Naive thymus-derived CD4-positive, alpha-beta T cell (primary cell): ENCODE results near the gene TXNRD2. TPM values are rescaled to one million over a fixed set of nuclear protein-coding genes. Genes with fewer than 3 reads are reported as not detected.

Source experiments
- ATAC-seq: fragments of 150-1000 bp; cut with Tn5 transposase; 2 replicates; pipeline ENCODE4 v1.10.0; 2021; ENCODE audit warnings: mild to moderate bottlenecking, moderate library complexity
- CTCF ChIA-PET: fragments of 350-600 bp; sonication (Branson Sonifier 250); formaldehyde crosslinking; loops from one replicate; lab custom pipeline; 2021; ENCODE audit warnings: antibody characterized with exemption; lab: Charles Lee
- POLR2A ChIA-PET: fragments of 350-600 bp; sonication (Branson Sonifier 250); formaldehyde crosslinking; loops from one replicate; lab custom pipeline; 2021; ENCODE audit warnings: antibody characterized with exemption, inconsistent platforms; lab: Charles Lee
- DNase-seq, 9 donors: peaks; one replicate each; pipeline versions ENCODE4 v3.0.0 to v3.0.0-alpha.2; 2020 to 2022; ENCODE audit warnings: mixed read lengths in 1 of 9
- H3K27ac ChIP-seq: one replicate; pipeline ENCODE4 v1.7.0; 2013; ENCODE audit warnings: mild to moderate bottlenecking, low read depth, low read length, moderate library complexity
- H3K27me3 ChIP-seq, 2 donors: one replicate each; pipeline ENCODE4 v1.7.0; 2013; ENCODE audit warnings: low read length in 2 of 2, mild to moderate bottlenecking in 2 of 2, moderate library complexity in 2 of 2; ENCODE audit not compliant: control insufficient read depth in 2 of 2, insufficient read depth in 2 of 2
- H3K36me3 ChIP-seq, 3 experiments: 1 replicate in 2 of 3; 2 replicates in 1 of 3; pipeline ENCODE4 v1.7.0; 2013; ENCODE audit warnings: low read length in 3 of 3, mild to moderate bottlenecking in 3 of 3, moderate library complexity in 1 of 3; ENCODE audit not compliant: insufficient read depth in 3 of 3, control insufficient read depth in 2 of 3
- H3K4me1 ChIP-seq, 2 donors: one replicate each; pipeline ENCODE4 v1.7.0; 2013; ENCODE audit warnings: low read length in 2 of 2, mild to moderate bottlenecking in 2 of 2, moderate library complexity in 1 of 2; ENCODE audit not compliant: control insufficient read depth in 2 of 2, insufficient read depth in 2 of 2
- H3K4me3 ChIP-seq: 2 replicates; pipeline ENCODE4 v1.7.0; 2013; ENCODE audit warnings: mild to moderate bottlenecking, low read length
- H3K9me3 ChIP-seq, 3 experiments: 1 replicate in 2 of 3; 2 replicates in 1 of 3; pipeline ENCODE4 v1.7.0; 2013; ENCODE audit warnings: low read length in 3 of 3; ENCODE audit not compliant: control insufficient read depth in 2 of 3
- H3K27ac Mint-ChIP-seq, 9 donors: one replicate each; pipeline ENCODE4 v1.8.0; 2020 to 2022; ENCODE audit warnings: mixed read lengths in 9 of 9, mild to moderate bottlenecking in 8 of 9, moderate library complexity in 5 of 9, inconsistent platforms in 2 of 9
- H3K27me3 Mint-ChIP-seq, 5 donors: one replicate each; pipeline ENCODE4 v1.8.0; 2021 to 2022; ENCODE audit warnings: mixed read lengths in 5 of 5, mild to moderate bottlenecking in 1 of 5
- H3K36me3 Mint-ChIP-seq, 5 donors: one replicate each; pipeline ENCODE4 v1.8.0; 2020 to 2022; ENCODE audit warnings: mixed read lengths in 5 of 5, mild to moderate bottlenecking in 3 of 5, inconsistent platforms in 1 of 5
- H3K4me1 Mint-ChIP-seq, 7 donors: one replicate each; pipeline ENCODE4 v1.8.0; 2020 to 2022; ENCODE audit warnings: mixed read lengths in 7 of 7, mild to moderate bottlenecking in 3 of 7, inconsistent platforms in 1 of 7
- H3K4me3 Mint-ChIP-seq, 10 donors: one replicate each; pipeline ENCODE4 v1.8.0; 2020 to 2022; ENCODE audit warnings: mild to moderate bottlenecking in 10 of 10, mixed read lengths in 10 of 10, moderate library complexity in 6 of 10, inconsistent platforms in 2 of 10
- H3K9me3 Mint-ChIP-seq, 11 donors: one replicate each; pipeline ENCODE4 v1.8.0; 2020 to 2022; ENCODE audit warnings: mixed read lengths in 11 of 11, mild to moderate bottlenecking in 4 of 11, inconsistent platforms in 1 of 11, moderate library complexity in 1 of 11
- intact Hi-C, 2 donors: fragments of 100-400 bp; cut with micrococcal nuclease; formaldehyde crosslinking; loops; one replicate each; pipeline ENCODE4 v1.15.1; 2023
- polyA plus RNA-seq, 2 donors: library from polyadenylated mRNA; unstranded; fragments of 300-500 nt; fragmentation: Illumina TruSeq; gene quantifications; one replicate each; pipeline ENCODE4 v1.2.3, GENCODE V29; 2021
- total RNA-seq, 6 experiments: library from RNA in 5 of 6; stranded (reverse) in 5 of 6; gene quantifications; 1 replicate in 5 of 6; 2 replicates in 1 of 6; pipeline ENCODE4 v1.2.3 and lab custom pipeline; 2021 to 2026

Gene TXNRD2
- total and polyA plus RNA-seq, 7 experiments from 2014 or later = 14.0 to 39.0 (median 26.1) TPM

DNA sequence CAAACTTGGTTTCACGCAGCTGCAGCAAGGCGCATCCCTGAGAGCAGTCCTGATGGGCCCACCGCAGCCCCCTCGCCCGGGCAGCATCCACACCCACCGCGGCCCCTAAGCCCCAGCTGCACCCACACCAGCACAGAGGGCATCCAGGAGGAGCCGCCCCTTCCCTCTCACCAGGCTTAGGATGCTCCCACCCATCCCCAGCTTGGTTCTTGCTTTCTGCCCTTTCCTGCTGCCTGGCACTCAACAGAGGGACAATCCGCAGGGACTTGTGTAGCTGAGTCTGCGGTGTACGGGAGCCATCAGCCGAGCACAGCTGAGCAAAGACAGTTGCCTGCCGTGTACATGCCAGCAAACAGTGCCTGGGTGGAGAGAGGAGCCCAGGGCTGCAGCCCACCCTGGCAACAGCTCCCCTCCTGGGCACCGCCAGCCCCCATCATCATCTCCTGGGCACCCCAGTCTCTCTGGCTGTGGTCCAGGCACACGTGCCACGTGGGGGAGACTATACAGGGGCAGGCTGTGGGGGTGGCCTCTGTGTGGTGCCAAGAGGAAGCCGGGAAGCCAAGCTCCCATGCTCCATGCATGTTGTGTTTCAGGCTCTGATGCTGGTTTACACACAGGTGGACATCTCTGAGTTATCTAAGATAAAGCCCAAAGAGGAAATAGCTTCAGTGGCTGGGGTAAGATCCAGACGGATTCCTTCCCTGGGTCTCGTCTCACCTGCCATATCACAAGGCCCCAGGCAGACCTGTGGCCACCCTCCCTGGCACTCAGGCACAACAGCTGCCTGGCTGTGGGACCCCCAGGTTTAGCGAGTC is 50.9 kb downstream of the TXNRD2 start:
- DNase-seq (no peak), ATAC-seq (no peak)
- H3K36me3 Mint-ChIP-seq = peaks cover 0 to 5% (median 0%) of the 10 kb centered on the region in 5 donors
- H3K4me3 Mint-ChIP-seq = peak overlapping the region; percentile 33 to 91 (median 86)
- H3K9me3 Mint-ChIP-seq = no peaks in the 10 kb centered on the region
- ChIA-PET CTCF (interaction anchor here (1.3 to 3.4 kb wide), 4 partner anchors 20 to 160 kb away, joined by 6 to 16 read pairs (median 6); partner anchors contain the start of genes GNB1L and RTL10), POLR2A (interaction anchor here (0.6 to 9.7 kb wide), 13 partner anchors 9 to 678 kb away, joined by 3 to 154 read pairs (median 3); partner anchors contain the start of genes GNB1L and RTL10)
- no peaks in the 10 kb centered on the region for H3K27me3 Mint-ChIP-seq
- Histone ChIP-seq H3K27me3 (no peaks in the 10 kb centered on the region), H3K4me3 (peak overlapping the region; percentile 67), H3K36me3 (no peaks in the 10 kb centered on the region), H3K4me1 (peaks cover 38 to 96% of the 10 kb centered on the region in 2 donors), H3K27ac (peak overlapping the region; percentile 84), H3K9me3 (no peaks in the 10 kb centered on the region)
- H3K27ac Mint-ChIP-seq = peak overlapping the region; percentile 92 to 100 (median 99)
- intact Hi-C loops = loop anchor here (1.0 to 5.0 kb wide), 11 partner anchors 16 to 783 kb away; partner anchors contain the start of genes COMT (in 1 of the 2), GNB1L (in 1 of the 2), RTL10 (in 1 of the 2) and TXNRD2 (in 1 of the 2)
- H3K4me1 Mint-ChIP-seq = peaks cover 44 to 96% (median 84%) of the 10 kb centered on the region in 7 donors

DNA sequence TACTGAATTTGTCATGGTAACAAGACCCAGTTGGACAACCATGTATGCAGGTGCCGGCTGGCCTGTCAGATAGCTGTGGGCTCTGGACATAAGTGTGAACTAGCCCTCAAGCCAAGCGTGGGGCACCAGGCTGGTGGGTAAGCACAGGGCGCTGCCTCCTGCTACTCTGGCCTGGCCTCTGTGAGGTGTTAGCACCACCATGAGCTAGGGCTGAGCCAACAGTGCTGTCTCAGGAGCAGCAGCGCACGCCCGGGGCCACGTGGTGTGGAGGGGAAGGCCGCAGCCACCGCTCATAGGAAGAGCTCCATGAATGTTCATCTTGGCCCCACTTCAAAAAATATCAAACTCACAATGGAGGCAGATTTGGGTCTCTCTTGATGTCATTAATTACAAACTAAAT is 51.7 kb downstream of the TXNRD2 start:
- POLR2A ChIA-PET = interaction anchor here (0.9 to 9.7 kb wide), 8 partner anchors 9 to 679 kb away, joined by 3 to 154 read pairs (median 4); partner anchors contain the start of genes GNB1L and RTL10
- no peaks in the 10 kb centered on the region for H3K9me3 ChIP-seq
- H3K4me1 ChIP-seq = peaks cover 38 to 96% of the 10 kb centered on the region in 2 donors
- Mint-ChIP-seq H3K4me3 (peak overlapping the region; percentile 40 to 91 (median 69)), H3K27ac (peak overlapping the region; percentile 34 to 100 (median 99)), H3K9me3 (no peaks in the 10 kb centered on the region), H3K36me3 (peaks cover 0 to 5% (median 0%) of the 10 kb centered on the region in 5 donors), H3K27me3 (no peaks in the 10 kb centered on the region), H3K4me1 (peaks cover 46 to 96% (median 82%) of the 10 kb centered on the region in 7 donors)
- H3K4me3 ChIP-seq = no peak overlapping the region
- no peaks in the 10 kb centered on the region for H3K27me3 ChIP-seq
- peak overlapping the region; percentile 84 for H3K27ac ChIP-seq
- ATAC-seq (no peak), DNase-seq (peak in 5 of 9 donors; percentile 18 to 40 (median 30))
- intact Hi-C loops = loop anchor here (2.0 to 5.0 kb wide), 6 partner anchors 51 to 783 kb away; partner anchors contain the start of genes COMT (in 1 of the 2) and TXNRD2 (in 1 of the 2)
- no peaks in the 10 kb centered on the region for H3K36me3 ChIP-seq
- CTCF ChIA-PET = interaction anchor here (1.3 to 3.4 kb wide), 3 partner anchors 21 to 159 kb away, joined by 6 to 16 read pairs (median 7); no protein-coding TSS in a partner anchor

DNA sequence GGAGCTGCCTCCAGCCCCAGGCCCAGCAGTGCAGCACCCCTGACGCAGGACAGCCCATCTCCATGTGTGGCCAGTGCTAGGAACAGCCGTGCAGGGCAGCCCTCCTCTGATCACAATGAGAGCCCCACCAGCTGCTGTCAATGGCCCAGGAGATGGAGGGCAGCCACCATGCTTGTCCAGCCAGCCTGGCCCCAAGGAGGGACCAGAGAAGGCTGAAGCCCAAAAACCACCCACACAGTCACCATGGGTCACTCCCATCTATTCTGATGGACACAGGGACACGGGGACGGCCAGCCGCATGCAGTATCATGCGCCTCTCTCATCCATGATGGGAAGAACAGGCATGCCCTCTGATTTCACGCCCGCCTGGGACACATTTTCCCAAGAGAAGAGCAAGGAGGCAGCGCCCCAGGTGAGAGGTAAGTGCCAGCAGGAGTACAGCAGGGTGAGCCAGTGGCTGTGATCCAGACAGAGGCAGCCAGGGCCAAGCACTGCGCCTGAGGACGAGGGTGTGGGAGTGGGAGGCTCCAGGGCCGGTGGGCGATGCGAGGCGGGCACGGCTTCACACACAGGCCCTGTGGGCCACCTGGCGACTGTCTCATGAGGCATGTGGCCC is 53.4 kb downstream of the TXNRD2 start:
- H3K4me1 Mint-ChIP-seq = peaks cover 39 to 93% (median 69%) of the 10 kb centered on the region in 7 donors
- Histone ChIP-seq H3K27me3 (no peaks in the 10 kb centered on the region), H3K4me1 (peaks cover 37 to 95% of the 10 kb centered on the region in 2 donors), H3K27ac (peak overlapping the region; percentile 63), H3K9me3 (no peaks in the 10 kb centered on the region), H3K4me3 (no peak overlapping the region), H3K36me3 (no peaks in the 10 kb centered on the region)
- intact Hi-C loops = no loop called here
- DNase-seq (no peak), ATAC-seq (no peak)
- CTCF ChIA-PET = interaction anchor here (1.5 kb wide), 1 partner anchor 8 kb away, joined by 5 read pairs; no protein-coding TSS in a partner anchor
- no peaks in the 10 kb centered on the region for H3K36me3 Mint-ChIP-seq
- no peaks in the 10 kb centered on the region for H3K27me3 Mint-ChIP-seq
- H3K27ac Mint-ChIP-seq = peak overlapping the region in 7 of 9 donors; percentile 94 to 99 (median 97)
- POLR2A ChIA-PET = interaction anchor here (1.3 to 9.7 kb wide), 5 partner anchors 8 to 33 kb away, joined by 3 to 154 read pairs (median 13); partner anchors contain the start of genes GNB1L and RTL10
- peak overlapping the region in 2 of 10 donors; percentile 80 to 83 for H3K4me3 Mint-ChIP-seq
- no peaks in the 10 kb centered on the region for H3K9me3 Mint-ChIP-seq

DNA sequence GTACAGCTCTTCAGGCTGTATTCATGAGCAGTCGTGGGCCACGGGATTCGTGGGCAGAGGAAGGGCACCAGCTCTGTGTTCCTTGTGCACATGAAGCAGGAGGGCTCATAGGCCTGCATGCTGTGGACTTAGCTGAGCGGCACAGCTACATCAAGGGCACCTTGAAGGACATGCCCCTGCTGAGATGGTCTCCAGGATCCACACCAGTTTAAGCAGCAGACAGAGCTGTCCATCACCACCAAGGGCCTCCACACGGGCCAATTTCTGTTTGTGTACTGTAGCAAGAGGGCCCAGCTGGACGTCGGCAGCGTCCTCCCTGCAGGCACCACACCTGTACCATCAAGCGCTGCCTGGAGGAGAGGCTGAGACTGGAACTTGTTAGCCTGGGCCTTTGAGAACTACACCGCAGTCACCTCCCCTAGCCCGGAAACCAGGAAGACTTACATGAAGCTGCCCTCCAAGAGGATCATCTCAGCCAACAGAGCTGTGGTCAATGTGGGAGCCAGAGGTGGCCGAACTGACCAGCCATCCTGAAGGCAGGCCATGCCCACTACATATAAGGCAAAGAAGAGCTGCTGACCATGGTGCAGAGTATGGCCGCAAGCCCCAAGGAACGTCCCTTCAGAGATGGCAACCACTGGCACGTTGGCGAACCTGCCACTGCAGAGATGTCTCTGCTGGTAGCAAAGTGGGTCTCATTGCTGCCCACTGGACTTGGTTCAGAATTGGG is 54.2 kb downstream of the TXNRD2 start:
- peak overlapping the region; percentile 15 to 83 (median 69) for H3K4me3 Mint-ChIP-seq
- peaks cover 32 to 84% (median 61%) of the 10 kb centered on the region in 7 donors for H3K4me1 Mint-ChIP-seq
- ATAC-seq (no peak), DNase-seq (peak in 1 of 9 donors; percentile 3)
- intact Hi-C loops = loop anchor here in 1 of 2 donors (1.0 kb wide), 1 partner anchor 33 kb away; the partner anchor contains the start of genes GNB1L and RTL10
- Histone ChIP-seq H3K36me3 (no peaks in the 10 kb centered on the region), H3K4me3 (no peak overlapping the region), H3K27ac (peak overlapping the region; percentile 63), H3K4me1 (peaks cover 29 to 87% of the 10 kb centered on the region in 2 donors), H3K27me3 (no peaks in the 10 kb centered on the region), H3K9me3 (no peaks in the 10 kb centered on the region)
- H3K9me3 Mint-ChIP-seq = no peaks in the 10 kb centered on the region
- H3K36me3 Mint-ChIP-seq = no peaks in the 10 kb centered on the region
- H3K27ac Mint-ChIP-seq = peak overlapping the region; percentile 72 to 99 (median 97)
- ChIA-PET CTCF (interaction anchor here (0.6 to 3.3 kb wide), 6 partner anchors 9 to 155 kb away, joined by 3 to 9 read pairs (median 4); no protein-coding TSS in a partner anchor), POLR2A (interaction anchor here (0.6 to 9.7 kb wide), 10 partner anchors 9 to 627 kb away, joined by 3 to 154 read pairs (median 4); partner anchors contain the start of genes GNB1L and RTL10)
- H3K27me3 Mint-ChIP-seq = no peaks in the 10 kb centered on the region

DNA sequence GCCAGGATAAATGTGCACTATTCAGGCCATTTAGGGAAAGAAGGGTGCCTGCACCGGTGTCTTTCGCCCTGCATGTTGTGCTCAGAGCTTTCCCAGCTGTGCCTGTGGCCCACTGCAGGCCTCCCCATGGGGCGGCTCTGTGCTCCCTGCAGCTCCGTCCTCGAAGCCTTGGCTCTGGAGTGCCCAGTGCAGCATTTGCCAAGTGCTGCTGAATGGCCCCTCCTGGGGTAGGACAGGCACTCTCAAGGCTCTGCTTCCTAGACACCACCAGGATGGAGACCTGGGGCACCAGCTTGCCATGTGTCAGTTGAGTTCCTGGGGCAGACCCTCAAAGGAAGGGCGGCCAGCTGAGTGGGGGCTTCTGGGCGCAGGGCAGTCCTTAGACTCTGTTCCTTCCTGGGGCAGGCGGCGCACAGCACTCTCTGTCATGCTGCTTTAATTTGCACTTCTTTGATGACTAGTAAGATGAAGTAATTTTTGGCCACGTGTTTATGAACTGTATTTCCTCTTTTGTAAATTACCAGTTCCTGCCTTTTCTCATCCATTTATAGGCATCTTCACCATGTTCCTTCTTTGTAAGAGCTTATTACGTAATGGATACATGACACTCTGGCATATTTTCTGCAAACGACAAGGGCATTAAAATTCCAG is 54.9 kb downstream of the TXNRD2 start:
- Histone ChIP-seq H3K4me3 (peak overlapping the region; percentile 40), H3K4me1 (peaks cover 22 to 80% of the 10 kb centered on the region in 2 donors), H3K27me3 (no peaks in the 10 kb centered on the region), H3K9me3 (no peaks in the 10 kb centered on the region), H3K27ac (peak overlapping the region; percentile 63), H3K36me3 (no peaks in the 10 kb centered on the region)
- Mint-ChIP-seq H3K4me1 (peaks cover 29 to 80% (median 54%) of the 10 kb centered on the region in 7 donors), H3K27me3 (no peaks in the 10 kb centered on the region), H3K4me3 (peak overlapping the region; percentile 15 to 83 (median 69)), H3K9me3 (no peaks in the 10 kb centered on the region), H3K36me3 (no peaks in the 10 kb centered on the region), H3K27ac (peak overlapping the region; percentile 72 to 99 (median 97))
- DNase-seq (peak in 7 of 9 donors; percentile 64 to 73 (median 69)), ATAC-seq (peak; percentile 67)
- ChIA-PET CTCF (interaction anchor here (0.6 to 3.3 kb wide), 5 partner anchors 10 to 31 kb away, joined by 3 to 9 read pairs (median 5); no protein-coding TSS in a partner anchor), POLR2A (interaction anchor here (0.6 to 9.7 kb wide), 11 partner anchors 10 to 627 kb away, joined by 3 to 154 read pairs (median 4); partner anchors contain the start of genes GNB1L and RTL10)
- intact Hi-C loops = loop anchor here in 1 of 2 donors (1.0 kb wide), 1 partner anchor 32 kb away; the partner anchor contains the start of genes GNB1L and RTL10
